ENCODE data around the gene HEPACAM.

HEPACAM gene

GRCh38 chr11:124875943-124876817 is 59.7 kb downstream of the HEPACAM start:
- POLR2A ChIA-PET, result interaction anchor here (0.6 to 1.5 kb wide), 32 partner anchors 8 to 273 kb away, joined by 3 to 23 read pairs (median 4); partner anchors contain the start of genes CCDC15, MSANTD2, NRGN and ROBO3
- TF ChIP-seq BHLHE40 (IDR thresholded peaks at IDR 0.05; ENCODE audit: borderline replicate concordance) (no peak), FOXA1 (IDR thresholded peaks at IDR 0.05) (no peak), TARDBP (IDR thresholded peaks at IDR 0.05) (no peak), L3MBTL2 (conservative IDR thresholded peaks at IDR 0.05) (peak; percentile 89), FOXM1 (IDR thresholded peaks at IDR 0.05; ENCODE audit: borderline replicate concordance) (no peak)
- peak; percentile 90 for DNase-seq (ENCODE audit: extremely low spot score)
- CTCF ChIA-PET, result interaction anchor here (0.6 to 1.5 kb wide), 26 partner anchors 9 to 236 kb away, joined by 3 to 13 read pairs (median 3); partner anchors contain the start of genes NRGN, ROBO3 and TMEM218

GRCh38 chr11:124875401-124875800 is 60.4 kb downstream of the HEPACAM start:
- no peak for DNase-seq (ENCODE audit: extremely low spot score)
- ChIA-PET CTCF (interaction anchor here (0.6 to 1.5 kb wide), 5 partner anchors 8 to 107 kb away, joined by 3 to 13 read pairs (median 3); no protein-coding TSS in a partner anchor), POLR2A (interaction anchor here (1.3 to 1.5 kb wide), 13 partner anchors 9 to 114 kb away, joined by 3 to 23 read pairs (median 6); partner anchors contain the start of genes CCDC15, MSANTD2 and ROBO3)
- no peak for TF ChIP-seq FOXK2 (IDR thresholded peaks at IDR 0.05)
- TF ChIP-seq FOXA1 (IDR thresholded peaks at IDR 0.05), result no peak
- no peak for TF ChIP-seq BHLHE40 (IDR thresholded peaks at IDR 0.05; ENCODE audit: borderline replicate concordance)
- TF ChIP-seq TARDBP (IDR thresholded peaks at IDR 0.05), result no peak
- TF ChIP-seq PKNOX1 (IDR thresholded peaks at IDR 0.05), result no peak

- no peak for TF ChIP-seq CTBP1 (IDR thresholded peaks at IDR 0.05; ENCODE audit: borderline replicate concordance)
- TF ChIP-seq TARDBP (IDR thresholded peaks at IDR 0.05), result no peak
- TF ChIP-seq FOXA1 (IDR thresholded peaks at IDR 0.05), result no peak
- TF ChIP-seq LEF1 (IDR thresholded peaks at IDR 0.05; ENCODE audit: borderline replicate concordance), result no peak
- no peak for TF ChIP-seq SP1 (IDR thresholded peaks at IDR 0.05)
- TF ChIP-seq HDGF (IDR thresholded peaks at IDR 0.05; ENCODE audit: borderline replicate concordance), result no peak
- TF ChIP-seq ZNF384 (IDR thresholded peaks at IDR 0.05), result no peak
- TF ChIP-seq BHLHE40 (IDR thresholded peaks at IDR 0.05; ENCODE audit: borderline replicate concordance), result no peak
- TF ChIP-seq PKNOX1 (IDR thresholded peaks at IDR 0.05), result no peak
- TF ChIP-seq ARNT (IDR thresholded peaks at IDR 0.05), result no peak
- no peak for TF ChIP-seq NFRKB (IDR thresholded peaks at IDR 0.05)
- no peak for TF ChIP-seq L3MBTL2 (conservative IDR thresholded peaks at IDR 0.05)
- TF ChIP-seq ELF4 (IDR thresholded peaks at IDR 0.05), result no peak
- TF ChIP-seq SUZ12 (IDR thresholded peaks at IDR 0.05), result no peak
- TF ChIP-seq FOXM1 (IDR thresholded peaks at IDR 0.05; ENCODE audit: borderline replicate concordance), result no peak
- TF ChIP-seq FOXK2 (IDR thresholded peaks at IDR 0.05), result no peak
- POLR2A ChIA-PET, result no interaction called here
- CTCF ChIA-PET, result no interaction called here
- DNase-seq (ENCODE audit: extremely low spot score), result no peak
Observed at GRCh38 chr11:124874571-124875255, 61.1 kb downstream of the HEPACAM start.

GRCh38 chr11:124873951-124874350 is 61.9 kb downstream of the HEPACAM start:
- ChIA-PET CTCF (no interaction called here), POLR2A (no interaction called here)
- TF ChIP-seq ARNT (IDR thresholded peaks at IDR 0.05) (no peak), L3MBTL2 (conservative IDR thresholded peaks at IDR 0.05) (no peak), BHLHE40 (IDR thresholded peaks at IDR 0.05; ENCODE audit: borderline replicate concordance) (no peak), SP1 (IDR thresholded peaks at IDR 0.05) (no peak), HDGF (IDR thresholded peaks at IDR 0.05; ENCODE audit: borderline replicate concordance) (no peak), ELF4 (IDR thresholded peaks at IDR 0.05) (no peak), FOXA1 (IDR thresholded peaks at IDR 0.05) (no peak), FOXM1 (IDR thresholded peaks at IDR 0.05; ENCODE audit: borderline replicate concordance) (no peak), TARDBP (IDR thresholded peaks at IDR 0.05) (no peak), SUZ12 (IDR thresholded peaks at IDR 0.05) (no peak), PKNOX1 (IDR thresholded peaks at IDR 0.05) (no peak), LEF1 (IDR thresholded peaks at IDR 0.05; ENCODE audit: borderline replicate concordance) (no peak), ZNF384 (IDR thresholded peaks at IDR 0.05) (no peak), CTBP1 (IDR thresholded peaks at IDR 0.05; ENCODE audit: borderline replicate concordance) (no peak), FOXK2 (IDR thresholded peaks at IDR 0.05) (no peak), NFRKB (IDR thresholded peaks at IDR 0.05) (no peak)
- DNase-seq (ENCODE audit: extremely low spot score), result no peak

- TF ChIP-seq BHLHE40 (IDR thresholded peaks at IDR 0.05; ENCODE audit: borderline replicate concordance) (no peak), ZNF384 (IDR thresholded peaks at IDR 0.05) (no peak), LEF1 (IDR thresholded peaks at IDR 0.05; ENCODE audit: borderline replicate concordance) (no peak), L3MBTL2 (conservative IDR thresholded peaks at IDR 0.05) (no peak), SP1 (IDR thresholded peaks at IDR 0.05) (no peak), PKNOX1 (IDR thresholded peaks at IDR 0.05) (no peak), FOXA1 (IDR thresholded peaks at IDR 0.05) (no peak), FOXM1 (IDR thresholded peaks at IDR 0.05; ENCODE audit: borderline replicate concordance) (no peak), HDGF (IDR thresholded peaks at IDR 0.05; ENCODE audit: borderline replicate concordance) (no peak), NFRKB (IDR thresholded peaks at IDR 0.05) (no peak)
- ChIA-PET CTCF (no interaction called here), POLR2A (no interaction called here)
- DNase-seq (ENCODE audit: extremely low spot score), result no peak
Observed at GRCh38 chr11:124872741-124873140, 63.1 kb downstream of the HEPACAM start.

All from HEK293T (cell line).